GM21381 (cell line): ENCODE measurements around the gene NME4.
A peak's percentile ranks its signal among the peaks of the same experiment; 100 is the strongest.

Experiments used
- ATAC-seq: cut with Tn5 transposase; IDR thresholded peaks from one replicate; pipeline ENCODE4 v1.9.1; 2021; ENCODE audit warnings: mild to moderate bottlenecking, moderate library complexity; ENCODE audit not compliant: unreplicated experiment

NME4 gene

GRCh38 chr16:425082-425718, 28.2 kb downstream of the NME4 start, which contains the start of gene RAB11FIP3:
RAB11FIP3 (plus strand) TSS chr16:425649; CDS start chr16:426007, 358 bp downstream.
- peak; percentile 86 for ATAC-seq

GRCh38 chr16:425740-426114, 28.7 kb downstream of the NME4 start:
- ATAC-seq: peak; percentile 47

- peak; percentile 18 for ATAC-seq
Measured at GRCh38 chr16:426115-426905, 29.3 kb downstream of the NME4 start.

- ATAC-seq: no peak
Measured at GRCh38 chr16:426906-427249, 29.9 kb downstream of the NME4 start.

- no peak for ATAC-seq
Measured at GRCh38 chr16:427250-427649, 30.3 kb downstream of the NME4 start.

- no peak for ATAC-seq
Measured at GRCh38 chr16:430904-431303, 33.9 kb downstream of the NME4 start.

GRCh38 chr16:440627-441026, 43.6 kb downstream of the NME4 start:
- ATAC-seq: no peak

- no peak for ATAC-seq
Measured at GRCh38 chr16:441447-441846, 44.4 kb downstream of the NME4 start.

- no peak for ATAC-seq
Measured at GRCh38 chr16:442976-443375, 46.0 kb downstream of the NME4 start.

- no peak for ATAC-seq
Measured at GRCh38 chr16:444027-444426, 47.0 kb downstream of the NME4 start.

- no peak for ATAC-seq
Measured at GRCh38 chr16:445566-445965, 48.6 kb downstream of the NME4 start.
